GM21786 (cell line): ENCODE data around the gene MAP3K5.
A peak's percentile ranks its signal among the peaks of the same experiment; 100 is the strongest.
"Not testable (repeated sequence)": the region's sequence is repeated elsewhere in the genome, so short reads cannot be mapped to it uniquely, and the experiment has no call there.

Source experiments
- ATAC-seq: cut with Tn5 transposase; IDR thresholded peaks from one replicate; pipeline ENCODE4 v1.9.1; 2021; ENCODE audit not compliant: unreplicated experiment

MAP3K5 gene

GRCh38 chr6:136792410-136793262 is at the start of gene MAP3K5:
Gene MAP3K5 (minus strand): TSS chr6:136792477. CDS start chr6:136792157, 320 bp downstream.
- peak; percentile 58 for ATAC-seq

DNA sequence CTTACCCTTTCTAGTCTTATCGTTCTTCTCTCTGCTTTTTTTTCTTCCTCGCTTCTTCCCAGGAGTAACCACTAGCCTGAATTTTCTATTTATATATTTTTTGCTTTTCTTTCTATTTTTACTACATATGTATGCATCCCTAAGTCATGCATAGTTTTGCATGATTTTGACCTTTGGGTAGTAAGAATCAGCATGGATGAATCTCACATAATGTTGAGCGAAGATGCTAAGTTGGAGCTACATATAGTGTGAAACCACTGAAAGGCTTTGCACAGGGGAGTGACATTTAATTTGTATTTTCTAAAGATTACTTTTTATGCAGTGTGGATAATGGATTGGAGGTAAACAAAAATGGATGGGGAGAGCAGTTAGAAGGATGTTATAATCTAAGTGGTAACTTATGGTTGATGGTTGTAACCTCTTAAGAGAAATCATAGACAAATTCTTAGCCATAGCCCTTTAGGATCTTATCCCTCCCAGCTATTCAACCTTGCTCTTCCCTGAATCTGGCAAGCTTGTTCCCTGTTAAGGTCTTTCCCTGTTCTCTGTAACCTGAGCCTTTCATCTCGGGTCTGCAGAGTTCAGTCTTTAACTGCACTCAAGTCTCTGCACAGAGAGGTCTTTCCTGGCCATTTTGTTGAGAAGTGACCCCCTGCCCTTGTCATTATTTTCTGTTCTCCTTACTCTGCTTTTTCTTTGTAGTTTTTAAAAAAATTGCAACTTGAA is 48.2 kb upstream of the MAP3K5 start:
- no peak for ATAC-seq

DNA sequence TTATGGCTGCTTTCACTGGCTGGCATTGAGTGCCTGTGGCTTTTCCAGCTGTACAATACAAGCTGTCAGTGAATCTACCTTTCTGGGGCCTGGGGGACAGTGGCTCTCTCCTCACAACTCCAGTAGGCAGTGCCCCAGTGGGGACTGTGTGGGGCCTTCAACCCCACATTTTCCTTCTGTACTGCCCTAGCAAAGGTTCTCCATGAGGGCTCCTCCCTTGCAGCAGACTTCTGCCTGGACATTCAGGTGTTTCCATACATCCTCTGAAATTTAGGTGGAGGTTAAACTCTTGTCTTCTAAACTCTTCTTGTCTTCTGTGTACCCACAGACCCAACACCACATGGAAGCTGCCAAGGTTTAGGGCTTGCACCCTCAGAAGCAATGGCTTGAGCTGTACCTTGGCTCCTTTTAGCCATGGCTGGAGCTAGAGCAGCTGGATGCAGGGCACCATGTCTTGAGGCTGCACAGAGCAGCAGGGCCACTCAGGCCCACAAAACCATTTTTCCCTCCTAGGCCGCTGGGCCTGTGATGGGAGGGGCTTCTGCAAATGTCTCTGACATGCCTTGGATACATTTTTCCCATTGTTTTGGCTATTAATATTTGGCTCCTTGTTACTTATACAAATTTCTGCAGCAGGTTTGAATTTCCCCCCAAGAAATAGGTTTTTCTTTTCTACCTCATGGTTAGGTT is 39.7 kb upstream of the MAP3K5 start:
- ATAC-seq, result no peak

- ATAC-seq, result no peak
Observed at GRCh38 chr6:136826216-136826615, 33.9 kb upstream of the MAP3K5 start.

GRCh38 chr6:136823128-136823660 is 30.9 kb upstream of the MAP3K5 start:
- ATAC-seq, result no peak

DNA sequence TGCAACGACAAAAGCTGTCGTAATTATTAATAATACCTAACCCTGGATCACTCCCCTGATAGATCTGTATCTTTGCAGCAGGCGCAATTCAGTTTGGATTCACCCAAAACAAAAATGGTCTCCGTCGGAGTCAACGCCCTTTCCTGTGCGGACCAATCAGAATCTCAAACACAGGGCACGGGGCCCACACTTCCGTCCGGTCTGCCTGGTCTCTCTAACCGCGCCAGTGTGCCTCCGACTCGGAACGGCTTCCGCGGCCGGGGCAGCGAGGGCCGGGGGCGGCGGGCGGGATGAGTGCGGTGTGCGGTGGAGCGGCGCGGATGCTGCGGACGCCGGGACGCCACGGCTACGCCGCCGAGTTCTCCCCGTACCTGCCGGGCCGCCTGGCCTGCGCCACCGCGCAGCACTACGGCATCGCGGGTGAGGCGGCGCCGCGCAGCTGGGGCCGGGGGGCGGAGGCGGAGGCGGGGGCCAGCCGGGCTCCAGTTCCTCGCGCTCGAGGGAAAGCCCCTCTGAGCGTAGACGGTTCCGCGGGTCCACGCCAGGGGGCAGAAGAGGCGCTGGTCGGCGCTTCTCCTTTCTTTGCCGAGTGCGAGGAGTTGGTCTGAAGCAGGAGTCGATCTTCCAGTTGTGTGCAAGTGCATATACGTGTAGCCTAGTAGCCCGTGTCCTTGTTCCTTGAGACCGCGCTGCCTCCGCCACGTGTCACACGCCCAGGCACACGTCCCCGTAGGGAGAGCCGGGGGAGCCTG is 30.3 kb upstream of the MAP3K5 start, which contains the start of gene PEX7:
Gene PEX7 (plus strand): TSS at position 217 of the 752 bp plus-strand sequence. CDS start 74 bp downstream, at position 291.
- ATAC-seq, result peak; percentile 98

- ATAC-seq, result peak; percentile 1
Observed at GRCh38 chr6:136822046-136822375, 29.7 kb upstream of the MAP3K5 start.

DNA sequence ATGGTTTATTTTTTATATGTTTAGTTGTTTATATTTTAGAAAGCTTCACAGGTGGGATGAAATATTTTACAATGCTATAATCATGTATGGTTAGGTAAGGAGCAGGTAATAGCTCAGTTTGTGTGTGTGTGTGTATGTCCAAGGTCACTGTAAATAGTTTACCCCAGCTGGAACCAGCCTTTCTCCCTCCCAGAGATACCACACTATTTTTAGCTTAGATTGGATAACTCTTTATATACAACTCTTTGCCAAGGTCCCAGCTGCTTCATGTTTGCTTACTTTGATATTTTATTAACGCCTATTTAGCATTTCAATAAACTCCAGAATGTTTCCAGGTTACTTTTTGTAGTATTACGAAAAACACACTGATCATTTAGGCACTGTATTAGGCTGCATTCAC is 28.3 kb upstream of the MAP3K5 start:
- ATAC-seq, result no peak

- no peak for ATAC-seq
Observed at GRCh38 chr6:136816656-136817055, 24.4 kb upstream of the MAP3K5 start.

- not testable (repeated sequence) for ATAC-seq
Observed at GRCh38 chr6:136815608-136816007, 23.3 kb upstream of the MAP3K5 start.

DNA sequence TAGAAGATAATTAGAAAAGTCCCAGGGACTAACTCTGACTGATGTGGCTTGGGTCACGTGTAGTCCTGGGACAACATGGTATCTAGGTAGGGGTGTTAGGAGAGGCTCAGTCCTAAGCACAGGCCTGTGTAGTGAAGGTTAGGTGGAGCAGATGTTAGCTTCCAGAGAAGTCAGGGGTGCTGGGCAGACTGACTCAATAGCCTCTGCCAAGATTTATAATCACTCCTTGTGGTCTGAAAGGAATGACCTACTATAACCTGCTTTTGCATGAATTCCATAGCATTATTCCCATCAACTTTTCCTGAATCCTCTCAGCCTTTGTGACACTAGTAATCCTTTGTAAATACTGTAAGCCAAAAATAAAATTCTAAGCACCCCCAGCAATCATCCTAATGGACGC is 19.9 kb upstream of the MAP3K5 start:
- ATAC-seq, result no peak

- ATAC-seq, result no peak
Observed at GRCh38 chr6:136811272-136811671, 19.0 kb upstream of the MAP3K5 start.

- ATAC-seq, result no peak
Observed at GRCh38 chr6:136809091-136809860, 17.0 kb upstream of the MAP3K5 start.

GRCh38 chr6:136803608-136804007 is 11.3 kb upstream of the MAP3K5 start:
- ATAC-seq, result no peak

GRCh38 chr6:136801581-136801980 is 9.3 kb upstream of the MAP3K5 start:
- no peak for ATAC-seq

- no peak for ATAC-seq
Observed at GRCh38 chr6:136798044-136798443, 5.8 kb upstream of the MAP3K5 start.

DNA sequence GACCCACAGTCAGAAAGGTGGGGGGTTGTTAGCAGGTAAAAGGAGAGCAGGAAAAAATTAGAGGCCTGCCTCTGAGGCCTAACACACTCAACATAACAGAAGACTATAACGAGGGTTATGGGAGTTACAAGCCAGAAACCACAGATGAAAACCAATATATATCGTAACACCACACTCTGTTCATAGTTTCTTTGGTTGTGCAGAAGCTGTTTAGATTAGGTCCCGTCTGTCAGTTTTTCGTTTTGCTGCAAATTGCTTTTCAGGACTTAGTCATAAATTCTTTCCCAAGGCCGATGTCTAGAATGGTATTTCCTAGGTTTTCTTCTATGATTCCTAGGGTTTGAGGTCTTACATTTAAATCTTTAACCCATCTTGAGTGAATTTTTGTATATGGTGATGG is 3.7 kb upstream of the MAP3K5 start:
- ATAC-seq, result no peak

GRCh38 chr6:136795386-136795785 is 3.1 kb upstream of the MAP3K5 start:
- ATAC-seq, result no peak

DNA sequence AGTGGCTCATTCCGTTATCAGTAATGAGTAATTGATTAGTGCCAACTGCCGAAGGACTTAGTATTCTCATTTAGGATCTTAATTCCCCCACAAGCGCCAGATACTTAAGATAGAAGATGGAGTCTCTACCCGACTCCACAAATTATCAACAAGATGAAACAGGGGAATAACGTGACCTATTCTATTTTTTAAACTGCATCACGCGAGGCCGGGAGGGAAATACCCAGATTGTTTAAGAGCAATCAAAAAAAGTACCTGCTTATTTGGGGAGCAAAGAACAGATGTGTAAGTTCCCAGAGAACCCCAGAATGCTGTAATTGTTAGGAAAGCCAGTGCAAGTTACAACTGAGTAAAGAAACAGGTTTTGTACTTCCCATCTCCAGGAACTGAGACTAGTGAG is 1.1 kb upstream of the MAP3K5 start:
- no peak for ATAC-seq

- no peak for ATAC-seq
Observed at GRCh38 chr6:136792095-136792409, 225 bp downstream of the MAP3K5 start.
